K562 (cell line): ENCODE results near the gene CPEB1. TPM values are rescaled to one million over a fixed set of nuclear protein-coding genes. Genes with fewer than 3 reads are reported as not detected.

Source experiments
- CBFA2T3 ChIP-seq: fragments of 450-650 bp; IDR thresholded peaks from 2 replicates; pipeline ENCODE4 v1.6.1; 2017
- E2F3 ChIP-seq: fragments of 250-450 bp; sonication (Bioruptor Pico); IDR thresholded peaks from 2 replicates; pipeline ENCODE4 v1.4.0; 2020; ENCODE audit warnings: mild to moderate bottlenecking
- KLF1 ChIP-seq: fragments of 450-650 bp; IDR thresholded peaks from 2 replicates; pipeline ENCODE4 v1.6.1; 2016; ENCODE audit warnings: missing genetic modification characterization, missing compliant biosample characterization
- RHOXF2B ChIP-seq: fragments of 250-450 bp; sonication (Bioruptor Pico); conservative IDR thresholded peaks from 2 replicates; pipeline ENCODE4 v1.5.1; 2021
- SUPT5H ChIP-seq: fragments of 450-650 bp; IDR thresholded peaks from 2 replicates; pipeline ENCODE4 v1.6.1; 2016
- TRIM24 ChIP-seq, 2 experiments: fragments of 450-650 bp; IDR thresholded peaks; 2 replicates each; pipeline ENCODE4 v1.6.1; 2016
- ZBTB7A ChIP-seq: IDR thresholded peaks from 2 replicates; pipeline ENCODE4 v1.6.1; 2011; ENCODE audit warnings: low read depth, mild to moderate bottlenecking, low read length, moderate library complexity, borderline replicate concordance; ENCODE audit not compliant: control insufficient read depth
- polyA plus RNA-seq, 8 experiments: library from polyadenylated mRNA; depleted of rRNA in 4 of 8; stranded (reverse) in 5 of 8; unstranded in 3 of 8; fragments of >200 nt; fragmentation: Nextera tagmentation in 2 of 8; fragmentation: Illumina TruSeq in 1 of 8; extraction: Ambion mirVana in 2 of 8; extraction: Trizol in 1 of 8; gene quantifications; 2 replicates each; pipeline versions ENCODE4 v1.2.1 to v1.2.3, GENCODE V29; 2011 to 2014; ENCODE audit warnings: inconsistent platforms in 1 of 8, missing spikeins in 1 of 8
- total RNA-seq, 7 experiments: library from RNA; depleted of rRNA in 6 of 7; stranded (reverse); fragments of >200 nt in 6 of 7; fragmentation: Illumina TruSeq in 2 of 7; extraction: Trizol in 2 of 7; gene quantifications; 2 replicates each; pipeline versions ENCODE4 v1.2.1 to v1.2.3, GENCODE V29; 2011 to 2021; ENCODE audit warnings: low replicate concordance in 1 of 7
- TF ChIP-seq, protein P1 (sequence below): fragments of 450-650 bp; IDR thresholded peaks from 2 replicates; pipeline ENCODE4 v1.6.1; 2016; ENCODE audit warnings: low read depth
- TF ChIP-seq, protein P2 (sequence below): fragments of 150-350 bp; conservative IDR thresholded peaks from 2 replicates; pipeline ENCODE4 v1.6.1; 2014; ENCODE audit warnings: low read length
- TF ChIP-seq, protein P3 (sequence below): fragments of 250-450 bp; sonication (Bioruptor Pico); IDR thresholded peaks from 2 replicates; pipeline ENCODE4 v1.4.0; 2020; ENCODE audit warnings: mild to moderate bottlenecking, moderate library complexity, borderline replicate concordance
- TF ChIP-seq, protein P4 (sequence below): fragments of 250-450 bp; sonication (Bioruptor Pico); IDR thresholded peaks from 2 replicates; pipeline ENCODE4 v1.5.0; 2020; ENCODE audit warnings: mild to moderate bottlenecking
- TF ChIP-seq, protein P5 (sequence below): fragments of 200-800 bp; sonication (Bioruptor generic); IDR thresholded peaks from 2 replicates; pipeline ENCODE4 v1.6.1; 2017; ENCODE audit warnings: missing genetic modification characterization, missing compliant biosample characterization

CPEB1 gene
- total and polyA plus RNA-seq, 9 of the 15 experiments (the other 6 are each of a cell fraction or from before 2014, with no cell fraction given) = 2.2 to 13.4 (median 9.7) TPM

DNA sequence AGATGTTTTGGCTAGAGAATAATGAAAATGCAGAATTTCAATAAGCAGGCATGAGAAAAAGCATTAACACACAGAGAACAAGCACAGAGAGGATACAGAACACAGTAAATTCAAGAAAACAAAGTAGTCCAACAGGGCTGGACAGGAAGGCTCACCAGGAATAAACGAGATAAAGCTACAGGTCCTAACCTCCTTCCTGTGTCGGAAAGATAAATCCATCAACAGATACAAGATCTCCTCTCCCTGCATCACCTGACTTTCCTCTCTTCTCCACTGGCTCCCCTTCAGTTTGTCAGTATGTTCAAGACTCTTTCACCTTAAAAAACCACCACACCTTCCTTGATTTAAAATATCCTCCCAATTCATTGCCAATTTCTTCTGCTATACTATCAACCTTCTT lies 11.4 kb downstream of the CPEB1 start (continued):
- TF ChIP-seq, protein P1, sequence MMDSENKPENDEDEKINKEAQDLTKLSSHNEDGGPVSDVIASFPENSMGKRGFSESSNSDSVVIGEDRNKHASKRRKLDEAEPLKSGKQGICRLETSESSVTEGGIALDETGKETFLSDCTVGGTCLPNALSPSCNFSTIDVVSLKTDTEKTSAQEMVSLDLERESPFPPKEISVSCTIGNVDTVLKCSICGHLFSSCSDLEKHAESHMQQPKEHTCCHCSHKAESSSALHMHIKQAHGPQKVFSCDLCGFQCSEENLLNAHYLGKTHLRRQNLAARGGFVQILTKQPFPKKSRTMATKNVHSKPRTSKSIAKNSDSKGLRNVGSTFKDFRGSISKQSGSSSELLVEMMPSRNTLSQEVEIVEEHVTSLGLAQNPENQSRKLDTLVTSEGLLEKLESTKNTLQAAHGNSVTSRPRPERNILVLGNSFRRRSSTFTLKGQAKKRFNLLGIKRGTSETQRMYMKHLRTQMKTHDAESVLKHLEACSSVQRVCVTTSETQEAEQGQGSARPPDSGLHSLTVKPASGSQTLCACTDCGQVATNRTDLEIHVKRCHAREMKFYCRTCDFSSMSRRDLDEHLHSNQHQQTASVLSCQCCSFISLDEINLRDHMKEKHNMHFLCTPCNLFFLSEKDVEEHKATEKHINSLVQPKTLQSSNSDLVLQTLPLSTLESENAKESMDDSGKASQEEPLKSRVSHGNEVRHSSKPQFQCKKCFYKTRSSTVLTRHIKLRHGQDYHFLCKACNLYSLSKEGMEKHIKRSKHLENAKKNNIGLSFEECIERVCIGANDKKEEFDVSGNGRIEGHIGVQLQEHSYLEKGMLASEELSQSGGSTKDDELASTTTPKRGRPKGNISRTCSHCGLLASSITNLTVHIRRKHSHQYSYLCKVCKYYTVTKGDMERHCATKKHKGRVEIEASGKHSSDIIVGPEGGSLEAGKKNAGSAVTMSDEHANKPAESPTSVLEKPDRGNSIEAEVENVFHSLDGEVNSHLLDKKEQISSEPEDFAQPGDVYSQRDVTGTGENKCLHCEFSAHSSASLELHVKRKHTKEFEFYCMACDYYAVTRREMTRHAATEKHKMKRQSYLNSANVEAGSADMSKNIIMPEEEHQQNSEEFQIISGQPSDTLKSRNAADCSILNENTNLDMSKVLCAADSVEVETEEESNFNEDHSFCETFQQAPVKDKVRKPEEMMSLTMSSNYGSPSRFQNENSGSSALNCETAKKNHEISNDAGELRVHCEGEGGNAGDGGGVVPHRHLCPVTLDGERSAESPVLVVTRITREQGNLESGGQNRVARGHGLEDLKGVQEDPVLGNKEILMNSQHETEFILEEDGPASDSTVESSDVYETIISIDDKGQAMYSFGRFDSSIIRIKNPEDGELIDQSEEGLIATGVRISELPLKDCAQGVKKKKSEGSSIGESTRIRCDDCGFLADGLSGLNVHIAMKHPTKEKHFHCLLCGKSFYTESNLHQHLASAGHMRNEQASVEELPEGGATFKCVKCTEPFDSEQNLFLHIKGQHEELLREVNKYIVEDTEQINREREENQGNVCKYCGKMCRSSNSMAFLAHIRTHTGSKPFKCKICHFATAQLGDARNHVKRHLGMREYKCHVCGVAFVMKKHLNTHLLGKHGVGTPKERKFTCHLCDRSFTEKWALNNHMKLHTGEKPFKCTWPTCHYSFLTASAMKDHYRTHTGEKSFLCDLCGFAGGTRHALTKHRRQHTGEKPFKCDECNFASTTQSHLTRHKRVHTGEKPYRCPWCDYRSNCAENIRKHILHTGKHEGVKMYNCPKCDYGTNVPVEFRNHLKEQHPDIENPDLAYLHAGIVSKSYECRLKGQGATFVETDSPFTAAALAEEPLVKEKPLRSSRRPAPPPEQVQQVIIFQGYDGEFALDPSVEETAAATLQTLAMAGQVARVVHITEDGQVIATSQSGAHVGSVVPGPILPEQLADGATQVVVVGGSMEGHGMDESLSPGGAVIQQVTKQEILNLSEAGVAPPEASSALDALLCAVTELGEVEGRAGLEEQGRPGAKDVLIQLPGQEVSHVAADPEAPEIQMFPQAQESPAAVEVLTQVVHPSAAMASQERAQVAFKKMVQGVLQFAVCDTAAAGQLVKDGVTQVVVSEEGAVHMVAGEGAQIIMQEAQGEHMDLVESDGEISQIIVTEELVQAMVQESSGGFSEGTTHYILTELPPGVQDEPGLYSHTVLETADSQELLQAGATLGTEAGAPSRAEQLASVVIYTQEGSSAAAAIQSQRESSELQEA = no peak
- TF ChIP-seq ZBTB7A = no peak
- TF ChIP-seq E2F3 = no peak
- no peak; a peak in 2 of 4 replicates for TF ChIP-seq TRIM24 (IDR thresholded peaks at IDR 0.05)
- TF ChIP-seq CBFA2T3 = peak; percentile 89
- TF ChIP-seq, protein P2, sequence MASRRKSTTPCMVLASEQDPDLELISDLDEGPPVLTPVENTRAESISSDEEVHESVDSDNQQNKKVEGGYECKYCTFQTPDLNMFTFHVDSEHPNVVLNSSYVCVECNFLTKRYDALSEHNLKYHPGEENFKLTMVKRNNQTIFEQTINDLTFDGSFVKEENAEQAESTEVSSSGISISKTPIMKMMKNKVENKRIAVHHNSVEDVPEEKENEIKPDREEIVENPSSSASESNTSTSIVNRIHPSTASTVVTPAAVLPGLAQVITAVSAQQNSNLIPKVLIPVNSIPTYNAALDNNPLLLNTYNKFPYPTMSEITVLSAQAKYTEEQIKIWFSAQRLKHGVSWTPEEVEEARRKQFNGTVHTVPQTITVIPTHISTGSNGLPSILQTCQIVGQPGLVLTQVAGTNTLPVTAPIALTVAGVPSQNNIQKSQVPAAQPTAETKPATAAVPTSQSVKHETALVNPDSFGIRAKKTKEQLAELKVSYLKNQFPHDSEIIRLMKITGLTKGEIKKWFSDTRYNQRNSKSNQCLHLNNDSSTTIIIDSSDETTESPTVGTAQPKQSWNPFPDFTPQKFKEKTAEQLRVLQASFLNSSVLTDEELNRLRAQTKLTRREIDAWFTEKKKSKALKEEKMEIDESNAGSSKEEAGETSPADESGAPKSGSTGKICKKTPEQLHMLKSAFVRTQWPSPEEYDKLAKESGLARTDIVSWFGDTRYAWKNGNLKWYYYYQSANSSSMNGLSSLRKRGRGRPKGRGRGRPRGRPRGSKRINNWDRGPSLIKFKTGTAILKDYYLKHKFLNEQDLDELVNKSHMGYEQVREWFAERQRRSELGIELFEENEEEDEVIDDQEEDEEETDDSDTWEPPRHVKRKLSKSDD = no peak
- no peak for TF ChIP-seq KLF1 (tag)
- TF ChIP-seq, protein P3, sequence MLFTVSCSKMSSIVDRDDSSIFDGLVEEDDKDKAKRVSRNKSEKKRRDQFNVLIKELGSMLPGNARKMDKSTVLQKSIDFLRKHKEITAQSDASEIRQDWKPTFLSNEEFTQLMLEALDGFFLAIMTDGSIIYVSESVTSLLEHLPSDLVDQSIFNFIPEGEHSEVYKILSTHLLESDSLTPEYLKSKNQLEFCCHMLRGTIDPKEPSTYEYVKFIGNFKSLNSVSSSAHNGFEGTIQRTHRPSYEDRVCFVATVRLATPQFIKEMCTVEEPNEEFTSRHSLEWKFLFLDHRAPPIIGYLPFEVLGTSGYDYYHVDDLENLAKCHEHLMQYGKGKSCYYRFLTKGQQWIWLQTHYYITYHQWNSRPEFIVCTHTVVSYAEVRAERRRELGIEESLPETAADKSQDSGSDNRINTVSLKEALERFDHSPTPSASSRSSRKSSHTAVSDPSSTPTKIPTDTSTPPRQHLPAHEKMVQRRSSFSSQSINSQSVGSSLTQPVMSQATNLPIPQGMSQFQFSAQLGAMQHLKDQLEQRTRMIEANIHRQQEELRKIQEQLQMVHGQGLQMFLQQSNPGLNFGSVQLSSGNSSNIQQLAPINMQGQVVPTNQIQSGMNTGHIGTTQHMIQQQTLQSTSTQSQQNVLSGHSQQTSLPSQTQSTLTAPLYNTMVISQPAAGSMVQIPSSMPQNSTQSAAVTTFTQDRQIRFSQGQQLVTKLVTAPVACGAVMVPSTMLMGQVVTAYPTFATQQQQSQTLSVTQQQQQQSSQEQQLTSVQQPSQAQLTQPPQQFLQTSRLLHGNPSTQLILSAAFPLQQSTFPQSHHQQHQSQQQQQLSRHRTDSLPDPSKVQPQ = no peak
- TF ChIP-seq, protein P4, sequence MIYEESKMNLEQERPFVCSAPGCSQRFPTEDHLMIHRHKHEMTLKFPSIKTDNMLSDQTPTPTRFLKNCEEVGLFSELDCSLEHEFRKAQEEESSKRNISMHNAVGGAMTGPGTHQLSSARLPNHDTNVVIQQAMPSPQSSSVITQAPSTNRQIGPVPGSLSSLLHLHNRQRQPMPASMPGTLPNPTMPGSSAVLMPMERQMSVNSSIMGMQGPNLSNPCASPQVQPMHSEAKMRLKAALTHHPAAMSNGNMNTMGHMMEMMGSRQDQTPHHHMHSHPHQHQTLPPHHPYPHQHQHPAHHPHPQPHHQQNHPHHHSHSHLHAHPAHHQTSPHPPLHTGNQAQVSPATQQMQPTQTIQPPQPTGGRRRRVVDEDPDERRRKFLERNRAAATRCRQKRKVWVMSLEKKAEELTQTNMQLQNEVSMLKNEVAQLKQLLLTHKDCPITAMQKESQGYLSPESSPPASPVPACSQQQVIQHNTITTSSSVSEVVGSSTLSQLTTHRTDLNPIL (CRISPR knock-in tag) = no peak
- TF ChIP-seq, protein P5, sequence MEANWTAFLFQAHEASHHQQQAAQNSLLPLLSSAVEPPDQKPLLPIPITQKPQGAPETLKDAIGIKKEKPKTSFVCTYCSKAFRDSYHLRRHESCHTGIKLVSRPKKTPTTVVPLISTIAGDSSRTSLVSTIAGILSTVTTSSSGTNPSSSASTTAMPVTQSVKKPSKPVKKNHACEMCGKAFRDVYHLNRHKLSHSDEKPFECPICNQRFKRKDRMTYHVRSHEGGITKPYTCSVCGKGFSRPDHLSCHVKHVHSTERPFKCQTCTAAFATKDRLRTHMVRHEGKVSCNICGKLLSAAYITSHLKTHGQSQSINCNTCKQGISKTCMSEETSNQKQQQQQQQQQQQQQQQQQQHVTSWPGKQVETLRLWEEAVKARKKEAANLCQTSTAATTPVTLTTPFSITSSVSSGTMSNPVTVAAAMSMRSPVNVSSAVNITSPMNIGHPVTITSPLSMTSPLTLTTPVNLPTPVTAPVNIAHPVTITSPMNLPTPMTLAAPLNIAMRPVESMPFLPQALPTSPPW (CRISPR knock-in tag) = no peak
- TF ChIP-seq SUPT5H = no peak
- TF ChIP-seq RHOXF2B = no peak
